HG03521 (cell line): Measurements from ENCODE around the gene CPHXL.

Source experiments
- ATAC-seq: cut with Tn5 transposase; IDR thresholded peaks from one replicate; pipeline ENCODE4 v1.9.1; 2021; ENCODE audit warnings: mild to moderate bottlenecking, moderate library complexity; ENCODE audit not compliant: unreplicated experiment

Gene CPHXL

GRCh38 chr16:75726390-75726789, at the start of gene CPHXL:
Gene CPHXL (minus strand): TSS chr16:75726490. CDS start chr16:75726442, 48 bp downstream.
- no peak for ATAC-seq

GRCh38 chr16:75774197-75774596, 47.9 kb upstream of the CPHXL start:
- ATAC-seq: no peak

DNA sequence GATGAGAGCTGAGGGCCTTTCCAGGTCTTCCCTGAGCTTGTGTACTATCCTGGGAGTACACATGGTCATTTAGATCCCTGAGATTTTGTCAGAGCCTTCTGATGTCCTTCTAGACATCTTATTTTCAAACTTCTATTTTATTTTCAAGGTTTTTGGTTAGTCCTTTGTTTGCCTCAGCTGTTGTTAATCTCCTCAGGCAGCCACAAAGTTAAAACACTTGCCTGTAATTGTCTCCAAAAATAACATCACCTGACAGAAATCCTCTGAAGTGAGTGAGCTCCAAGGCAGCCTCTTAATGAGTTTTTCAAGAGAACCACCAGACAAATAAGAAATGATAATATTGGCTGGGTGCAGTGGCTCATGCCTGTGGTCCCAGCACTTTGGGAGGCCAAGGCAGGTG, 43.8 kb upstream of the CPHXL start:
- ATAC-seq: no peak

- ATAC-seq: peak; percentile 88
These were observed 38.0 kb upstream of the CPHXL start for GRCh38 chr16:75764154-75764768.

DNA sequence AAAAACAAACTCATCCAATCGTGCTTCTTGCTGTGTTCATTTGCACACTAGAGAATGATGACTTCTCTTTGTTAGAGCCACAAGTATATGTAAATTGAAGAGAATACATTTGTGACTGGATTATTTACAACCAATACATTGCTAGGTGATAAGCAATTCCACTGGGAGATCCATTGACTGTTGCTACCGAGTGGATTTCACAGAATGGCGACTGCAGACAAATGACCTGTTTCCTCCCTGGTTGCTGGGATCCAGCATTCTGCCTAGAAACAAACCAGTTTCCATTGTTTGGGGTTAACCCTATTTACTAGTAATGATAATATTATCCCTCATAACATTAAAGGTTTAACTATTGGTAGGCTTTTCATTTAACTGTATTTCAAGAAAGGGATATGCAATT, 36.9 kb upstream of the CPHXL start:
- no peak for ATAC-seq

DNA sequence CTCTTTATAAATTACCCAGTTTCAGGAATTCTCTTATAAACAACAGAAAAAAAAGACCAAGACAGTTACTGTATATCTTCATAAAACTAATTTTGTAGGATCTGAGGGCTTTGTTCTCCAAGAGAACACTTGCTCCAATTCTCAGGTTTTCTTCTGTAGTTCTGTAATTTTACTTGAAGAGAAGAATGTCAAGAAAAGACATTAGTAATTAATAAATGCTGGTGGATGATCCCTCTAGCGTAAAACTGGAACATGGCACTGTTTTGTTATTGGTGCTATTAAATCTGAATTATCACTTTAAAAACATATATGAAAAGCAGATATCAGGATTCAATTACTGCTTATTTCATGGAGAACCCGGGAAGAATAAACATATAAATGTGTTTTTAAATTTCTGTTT, 36.5 kb upstream of the CPHXL start:
- ATAC-seq: no peak

DNA sequence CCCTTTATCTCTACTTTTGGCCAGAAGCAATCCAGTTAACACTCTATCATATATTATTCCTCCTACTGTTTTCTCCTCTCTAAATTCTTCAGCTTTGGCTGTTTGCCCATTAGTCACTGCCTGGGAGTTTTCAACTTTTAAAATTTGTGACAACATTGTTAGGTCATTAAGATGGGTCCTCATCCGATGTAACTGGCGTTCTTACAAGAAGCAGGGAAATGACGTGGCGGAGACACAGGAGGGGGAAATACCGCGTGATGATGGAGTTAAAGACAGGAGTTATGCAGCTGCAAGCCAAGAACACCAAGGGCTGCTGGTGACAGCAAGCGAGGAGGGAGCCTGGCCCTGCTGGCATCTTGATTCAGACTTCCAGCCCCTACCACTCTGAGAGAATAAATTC, 34.8 kb upstream of the CPHXL start:
- ATAC-seq: no peak

GRCh38 chr16:75760018-75760519, 33.8 kb upstream of the CPHXL start:
- no peak for ATAC-seq

DNA sequence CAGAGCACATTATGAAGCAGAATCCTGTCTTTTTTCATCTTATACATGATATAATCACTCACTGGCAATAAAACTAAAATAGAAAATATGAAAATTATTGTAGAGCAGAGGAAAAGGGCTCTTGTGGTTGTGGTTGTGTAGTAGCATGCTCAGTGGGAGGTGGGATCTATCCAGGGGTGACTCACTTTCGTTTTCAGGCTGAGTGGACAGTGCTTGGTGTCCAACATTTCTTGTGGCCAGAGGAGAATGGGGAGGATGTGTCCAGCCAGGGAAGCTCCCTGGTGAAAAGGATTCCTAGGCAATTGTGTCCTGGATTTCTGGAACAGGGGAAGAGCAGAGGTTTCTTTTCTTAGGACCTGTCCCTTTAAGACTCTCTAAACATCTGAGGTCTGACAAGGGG, 31.9 kb upstream of the CPHXL start:
- peak; percentile 35 for ATAC-seq

- ATAC-seq: no peak
These were observed 27.9 kb upstream of the CPHXL start for GRCh38 chr16:75754141-75754540.

DNA sequence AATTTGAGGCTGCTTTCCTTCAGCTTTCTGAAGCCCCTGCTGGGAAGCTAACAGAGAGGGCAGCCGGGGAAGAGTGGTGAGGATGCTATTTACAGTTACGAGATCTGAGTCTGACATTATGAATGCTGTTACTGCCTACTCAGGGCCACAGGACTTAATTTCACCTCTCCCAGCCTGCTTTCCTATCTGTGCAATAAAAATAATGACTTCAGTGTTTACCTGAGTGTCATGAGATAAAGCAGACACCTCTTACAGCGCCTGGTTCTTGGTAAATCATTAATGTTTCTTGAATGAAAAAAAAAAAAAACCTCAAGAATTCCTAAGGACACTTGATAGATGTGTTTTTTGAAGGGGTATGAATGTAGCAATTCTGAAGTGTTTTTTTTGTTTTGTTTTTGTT, 24.2 kb upstream of the CPHXL start:
- no peak for ATAC-seq

DNA sequence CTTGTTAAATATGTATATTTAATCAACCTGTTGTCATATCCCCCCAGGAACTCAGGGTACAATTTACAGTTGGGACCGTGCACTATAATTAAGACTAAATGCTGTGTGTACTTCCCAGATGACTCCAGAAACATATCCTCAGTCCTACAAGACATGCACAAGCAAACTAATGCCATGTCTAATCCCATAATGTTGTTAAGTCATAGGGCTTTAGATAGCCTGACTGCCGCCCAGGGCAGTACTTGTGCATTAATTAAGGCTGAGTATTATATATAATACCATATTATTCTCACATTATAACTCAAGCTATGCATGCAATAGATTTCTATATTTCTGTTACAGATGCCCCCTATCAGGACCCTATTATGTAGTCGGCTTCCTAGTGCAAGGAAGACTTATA, 20.1 kb upstream of the CPHXL start:
- no peak for ATAC-seq

- peak; percentile 71 for ATAC-seq
These were observed 19.5 kb upstream of the CPHXL start for GRCh38 chr16:75745823-75746222.

GRCh38 chr16:75745242-75745641, 19.0 kb upstream of the CPHXL start:
- ATAC-seq: peak; percentile 62

DNA sequence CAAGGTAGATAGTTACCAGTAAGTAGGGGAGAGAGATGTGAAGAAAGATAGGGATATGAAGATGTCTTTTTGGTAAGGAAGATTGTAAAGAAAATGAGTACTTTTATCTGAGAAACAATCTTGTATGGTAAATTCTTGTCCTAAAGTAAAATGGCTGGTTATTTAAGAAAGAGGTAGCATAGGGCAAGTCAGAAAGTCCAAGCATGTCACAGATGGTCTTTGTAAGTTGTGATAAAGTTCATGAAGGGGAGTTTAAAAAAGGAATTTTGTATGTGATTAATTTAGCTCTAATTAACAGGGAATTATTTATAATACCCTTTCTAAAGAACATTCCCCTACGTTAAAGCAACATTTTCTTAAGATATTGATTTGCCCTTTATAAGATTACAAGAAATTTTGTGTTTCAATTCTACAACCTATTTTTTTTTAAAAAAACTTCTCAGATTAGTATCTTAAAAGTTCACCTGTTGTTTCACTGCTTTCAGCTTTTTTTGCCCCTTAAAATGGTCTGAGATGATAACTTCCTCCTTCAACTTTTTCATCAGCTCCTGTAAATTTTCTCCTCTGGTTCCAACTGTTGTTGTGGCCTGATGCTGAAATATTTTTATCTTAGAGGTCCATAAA, 16.2 kb upstream of the CPHXL start:
- no peak for ATAC-seq

- ATAC-seq: no peak
These were observed 7.3 kb upstream of the CPHXL start for GRCh38 chr16:75733305-75734211.

DNA sequence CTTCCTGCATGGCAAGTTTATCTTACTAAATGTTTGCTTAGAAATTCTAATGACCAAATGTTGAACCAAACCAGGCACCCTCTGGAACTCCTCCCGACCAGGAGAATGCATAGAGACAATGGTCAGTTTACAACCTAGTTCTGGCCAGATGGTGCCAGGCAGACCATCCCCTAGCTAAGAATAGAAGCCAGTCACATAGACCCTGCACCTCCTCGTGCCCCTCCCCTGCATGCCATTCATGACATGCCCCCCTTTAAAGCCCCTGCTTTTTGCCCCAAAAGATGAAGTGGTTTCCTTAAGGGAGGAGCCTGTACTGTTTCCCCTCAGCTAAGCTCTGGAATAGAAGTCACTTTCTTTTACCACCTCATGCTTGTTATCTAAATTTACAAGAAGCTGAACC, 6.6 kb upstream of the CPHXL start:
- ATAC-seq: no peak

GRCh38 chr16:75727221-75727620, 931 bp upstream of the CPHXL start:
- ATAC-seq: no peak

- no peak for ATAC-seq
These were observed 7.8 kb downstream of the CPHXL start for GRCh38 chr16:75718452-75718851.

DNA sequence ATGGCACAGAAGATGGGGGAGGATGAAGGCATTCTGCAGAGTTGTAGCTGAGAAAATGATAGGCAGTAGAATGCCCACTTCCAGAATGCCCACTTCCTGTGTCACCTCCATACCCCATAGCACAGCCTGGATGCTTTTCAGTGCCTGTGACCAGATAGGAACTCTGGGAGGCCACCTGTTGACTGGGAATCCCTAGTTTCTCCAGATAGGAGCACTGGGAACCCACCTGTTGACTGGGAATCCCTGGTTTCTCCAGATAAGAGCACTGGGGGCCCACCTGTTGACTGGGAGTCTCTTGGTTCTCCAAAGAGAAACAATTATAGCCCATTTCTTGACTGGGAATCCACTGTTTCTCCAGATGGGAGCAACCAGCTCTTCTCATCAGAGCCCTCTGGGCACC, 11.6 kb downstream of the CPHXL start:
- no peak for ATAC-seq

DNA sequence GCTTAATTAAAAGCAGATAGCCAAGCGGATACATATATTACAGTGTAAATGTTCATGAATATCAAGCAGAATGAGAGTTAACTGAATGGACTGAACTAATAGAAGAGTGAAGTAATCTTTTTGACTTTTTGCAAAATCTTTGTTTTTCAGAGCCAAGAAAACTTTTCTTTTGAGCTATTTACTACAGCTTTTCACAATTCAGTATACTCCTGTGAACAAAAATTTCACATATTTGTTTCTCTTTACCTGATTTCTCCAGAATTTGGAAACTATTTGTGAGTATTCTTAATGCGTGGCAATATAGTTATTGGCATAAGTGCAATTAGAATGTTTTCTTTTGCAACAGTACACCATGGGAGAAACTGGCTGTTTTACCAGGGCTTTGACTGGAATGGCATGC, 15.9 kb downstream of the CPHXL start:
- ATAC-seq: no peak

DNA sequence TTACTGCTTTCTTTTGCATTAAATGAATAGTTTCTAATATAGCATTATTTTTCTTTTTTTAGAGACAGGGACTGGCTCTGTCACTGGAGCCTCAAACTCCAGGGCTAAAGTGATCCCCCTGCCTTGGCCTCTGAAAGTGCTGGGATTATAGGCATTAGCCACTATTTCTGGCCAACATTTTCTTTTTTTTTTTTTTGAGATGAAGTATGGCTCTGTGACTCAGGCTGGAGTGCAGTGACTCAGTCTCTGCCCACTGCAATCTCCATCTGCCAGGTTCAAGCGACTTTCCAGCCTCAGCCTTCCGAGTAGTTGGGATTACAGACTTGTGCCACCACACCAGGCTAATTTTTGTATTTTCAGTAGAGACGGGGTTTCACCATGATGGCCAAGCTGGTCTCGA, 23.0 kb downstream of the CPHXL start:
- ATAC-seq: no peak
